Suppressor macrophage (primary cell): ENCODE measurements around the gene ZNF511.

ENCODE experiments used
- DNase-seq, 4 experiments: peaks; one replicate each; pipeline ENCODE4 v3.0.0-alpha.2; 2020 to 2022

The ZNF511 gene

DNA sequence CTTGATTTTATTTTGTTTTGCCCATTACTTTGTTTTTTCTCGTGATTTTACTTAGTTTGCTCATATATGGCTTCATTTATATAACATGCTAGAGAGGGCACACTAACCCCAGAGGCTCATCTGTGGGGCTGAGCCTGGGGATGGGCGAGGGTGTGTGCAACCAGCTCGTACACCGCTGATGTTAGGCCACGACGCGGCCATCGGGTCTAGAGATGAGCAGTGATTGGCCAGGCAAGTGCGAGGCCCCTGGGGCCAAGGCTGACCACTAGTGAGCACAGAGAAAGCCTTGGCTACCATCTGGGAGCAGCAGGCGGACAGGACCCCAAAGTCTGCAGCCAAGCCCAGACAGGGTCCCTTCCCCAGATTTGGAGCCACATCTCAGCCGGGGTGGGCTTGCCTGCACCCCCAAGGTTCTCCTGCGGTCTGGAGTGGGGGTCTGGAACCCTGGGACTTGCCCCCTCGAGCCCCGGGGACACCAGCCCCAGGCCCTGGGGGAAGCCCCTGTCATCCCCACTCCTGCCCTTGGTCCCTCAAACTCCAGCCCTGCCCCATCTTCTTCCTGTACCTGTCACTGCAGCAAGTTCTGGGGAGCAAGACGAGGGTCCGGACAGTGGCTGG is 45.4 kb downstream of the ZNF511 start:
- no peak for DNase-seq

DNA sequence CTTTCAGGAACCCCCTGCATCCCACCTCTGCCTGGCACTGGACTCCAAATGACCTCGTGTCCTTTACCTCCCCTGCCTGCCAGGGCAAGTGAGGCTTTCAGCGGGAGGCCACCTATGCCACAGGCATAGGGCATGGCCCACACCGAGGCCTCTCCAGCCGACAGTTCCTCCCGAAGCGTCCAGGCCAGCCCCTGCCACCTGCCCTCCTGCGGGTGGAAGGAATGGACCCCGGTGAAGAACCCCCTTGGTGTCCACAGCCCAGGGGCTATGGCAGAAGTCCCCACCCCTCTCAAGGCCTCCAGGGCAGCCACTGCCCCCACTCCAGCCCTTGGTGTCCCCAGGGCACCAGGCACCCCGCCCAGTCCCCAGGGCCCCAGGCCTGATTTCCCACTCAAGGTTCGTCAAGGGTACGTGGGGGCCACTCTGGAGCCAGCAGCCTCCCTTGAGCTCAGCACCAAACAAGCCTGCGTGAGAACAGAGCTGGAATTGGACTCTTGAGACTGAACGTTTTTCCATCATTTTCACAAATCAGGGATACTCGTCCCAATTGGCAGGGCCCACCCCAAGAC is 46.0 kb downstream of the ZNF511 start:
- DNase-seq, result no peak

DNA sequence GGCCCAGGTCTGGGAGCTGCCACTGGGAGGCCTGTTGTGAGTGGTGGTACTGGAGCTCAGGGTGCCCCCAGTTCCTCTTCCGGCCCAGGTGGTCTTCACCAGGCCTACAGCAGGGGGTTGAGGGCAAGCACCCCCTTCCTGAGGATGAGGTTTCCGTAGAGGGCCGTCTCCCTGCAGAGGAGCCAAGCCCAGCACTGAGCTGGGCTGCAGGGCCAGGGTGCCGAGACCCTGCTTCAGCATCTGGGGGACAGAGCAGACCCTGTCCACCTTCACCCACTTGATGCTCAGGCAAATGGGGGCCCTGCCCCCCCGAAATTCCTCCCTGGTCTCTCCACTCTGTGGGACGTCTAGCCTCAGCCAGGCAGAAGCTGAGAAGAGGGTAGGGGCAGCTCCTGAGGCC is 46.6 kb downstream of the ZNF511 start:
- no peak for DNase-seq

DNA sequence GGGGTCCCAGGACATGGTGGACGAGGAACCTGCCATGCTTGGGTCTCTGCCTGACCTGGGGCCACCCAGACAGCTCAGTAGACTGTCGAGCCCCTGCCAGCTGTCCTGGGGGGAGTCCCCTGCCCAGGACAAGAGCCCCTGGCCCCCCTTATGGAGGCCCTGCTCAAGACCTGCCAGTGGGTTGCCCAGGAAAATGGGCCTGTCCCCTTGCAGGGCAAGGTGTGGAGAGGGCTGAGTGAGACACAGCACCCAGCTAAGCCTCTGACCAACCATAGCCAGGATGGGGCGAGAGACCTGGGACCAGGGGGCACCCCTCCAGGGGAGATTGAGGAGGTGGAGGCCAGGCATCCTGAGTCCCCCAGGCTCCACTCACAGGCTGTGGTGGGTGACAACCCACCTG is 47.3 kb downstream of the ZNF511 start:
- DNase-seq, result no peak

DNA sequence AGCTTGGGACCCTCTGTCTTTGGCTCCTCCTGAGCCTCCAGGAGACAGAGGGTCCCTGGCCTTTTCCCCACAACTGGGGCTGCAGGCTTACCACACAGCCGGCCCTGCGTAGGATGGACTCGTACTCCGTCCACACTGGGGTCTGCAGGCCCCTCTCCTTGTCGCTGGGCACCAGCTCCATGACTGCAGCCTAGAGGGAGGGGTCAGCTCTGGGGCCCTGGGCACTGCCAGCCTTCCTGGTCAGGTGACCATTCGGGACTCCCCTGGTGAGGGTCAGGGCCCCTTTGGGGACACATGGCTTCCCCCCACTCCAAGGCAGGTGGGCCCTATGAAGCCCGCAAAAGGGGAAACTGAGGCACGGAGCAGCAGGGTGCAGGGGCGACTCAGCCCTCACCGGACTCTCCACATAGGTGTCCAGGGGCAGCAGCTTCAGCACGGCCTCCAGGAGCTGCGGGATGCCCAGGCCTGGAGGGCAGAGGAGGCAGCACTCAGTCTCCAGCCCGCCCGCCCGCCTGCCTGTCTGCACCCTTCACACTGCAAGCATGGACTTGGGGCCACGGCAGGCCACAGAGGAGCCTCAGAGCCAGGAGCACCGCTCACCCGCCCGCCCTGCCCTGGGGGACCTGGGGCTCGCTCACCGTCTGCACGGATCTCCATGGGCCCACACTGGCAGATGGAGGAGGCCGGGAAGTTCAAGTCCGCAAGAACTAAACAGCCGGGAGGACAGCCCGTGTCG is 48.0 kb downstream of the ZNF511 start:
- no peak for DNase-seq

DNA sequence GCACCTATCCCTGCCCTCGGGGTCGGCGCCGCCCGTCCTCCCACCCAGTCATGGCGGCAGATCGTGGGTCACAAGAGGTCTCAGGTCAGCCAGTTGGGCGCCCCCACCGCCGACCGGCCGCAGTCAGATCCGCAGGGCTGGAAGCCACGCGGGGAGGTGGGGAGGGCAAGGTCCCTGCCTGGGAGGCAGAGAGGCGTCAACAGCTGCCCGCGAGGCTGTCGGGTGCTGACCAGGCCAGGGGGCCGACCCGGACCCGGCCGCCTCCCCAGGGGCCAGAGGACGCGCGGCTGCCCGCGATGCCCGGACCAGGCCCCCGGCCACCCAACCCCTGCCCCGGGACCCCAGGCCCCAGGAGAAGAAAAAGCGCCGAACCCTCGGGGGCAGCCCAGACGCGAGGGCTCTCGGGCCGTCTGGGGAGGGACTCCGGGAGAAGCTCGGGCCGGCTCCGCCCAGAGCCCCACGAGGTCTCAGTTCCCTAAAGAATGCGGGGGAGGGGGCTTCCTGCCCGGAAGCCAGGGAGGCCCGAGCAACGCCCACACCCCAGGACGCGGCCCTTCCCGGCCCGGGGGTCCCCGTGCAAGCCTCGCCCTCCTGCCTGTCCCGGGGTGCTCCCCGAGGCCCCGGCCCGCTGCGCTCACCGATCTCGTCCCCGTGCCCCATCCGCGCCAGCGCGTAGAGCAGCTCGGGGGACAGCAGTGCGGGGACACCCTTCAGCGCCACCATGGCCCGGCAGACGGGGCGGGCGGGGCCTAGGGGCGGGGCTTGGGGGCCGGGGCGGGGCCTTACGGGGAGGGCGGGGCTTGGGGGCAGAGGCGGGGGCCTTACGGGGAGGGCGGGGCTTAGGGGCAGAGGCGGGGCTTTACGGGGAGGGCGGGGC is 48.8 kb downstream of the ZNF511 start, which contains the start of gene FUOM:
Gene FUOM (minus strand): TSS at position 735 of the 877 bp plus-strand sequence. CDS start 12 bp downstream, at position 723.
- peak; percentile 90 to 96 (median 96) for DNase-seq

DNA sequence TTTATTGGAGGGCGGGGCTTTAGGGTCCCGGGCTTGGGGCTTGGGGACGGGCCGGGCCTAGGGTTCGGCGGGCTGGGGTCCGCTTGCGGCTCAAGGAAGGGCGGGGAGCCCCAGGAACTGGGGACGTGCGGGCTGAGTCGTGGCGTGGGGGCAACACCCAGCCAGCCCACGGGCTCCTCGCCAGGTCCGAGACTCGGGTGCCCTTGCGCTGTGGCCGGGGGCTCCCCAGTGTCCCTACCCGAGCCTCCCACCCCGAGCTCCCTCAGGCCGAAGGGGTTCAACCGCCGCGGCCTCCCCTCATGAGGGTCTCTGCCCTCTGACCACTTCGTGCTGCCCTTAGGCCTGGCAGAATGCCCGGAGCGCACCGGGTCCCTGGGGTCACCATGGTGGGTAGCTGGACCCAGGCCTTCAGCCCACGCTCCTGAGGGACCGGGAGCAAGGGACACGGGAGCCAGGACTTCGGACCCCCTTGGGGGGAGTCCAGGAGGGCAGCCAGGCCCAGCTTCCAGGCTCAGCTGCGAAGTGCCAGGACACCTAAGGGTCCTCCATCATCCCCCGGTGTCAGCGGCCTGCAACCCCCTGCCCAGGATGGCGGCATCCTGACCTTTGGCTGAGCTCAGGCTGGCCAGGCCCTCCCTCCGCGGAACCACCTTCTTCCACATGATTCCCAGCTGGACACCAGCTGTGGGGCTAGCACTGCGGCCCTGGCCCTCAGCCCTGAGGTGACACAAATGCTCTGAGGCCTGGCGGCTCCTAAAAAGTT is 49.6 kb downstream of the ZNF511 start:
- no peak for DNase-seq

DNA sequence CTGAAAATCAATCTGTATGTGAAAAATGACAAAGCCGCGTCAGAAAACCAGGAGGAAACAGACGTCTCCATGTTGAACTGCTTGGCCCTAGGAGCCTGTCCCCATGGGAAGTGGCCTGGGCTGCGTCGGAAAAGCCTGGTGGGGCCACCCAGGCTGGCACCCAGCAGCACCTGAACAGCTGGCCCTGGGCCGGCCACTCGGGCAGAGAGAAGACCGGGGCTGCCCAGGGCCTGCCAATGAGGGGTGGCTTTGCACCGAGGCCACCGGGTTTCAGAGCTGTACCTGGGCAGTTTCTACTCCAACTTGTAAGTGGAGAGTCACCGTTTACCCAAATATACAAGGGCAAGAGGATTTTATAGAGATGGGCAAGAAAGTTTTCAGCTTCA is 50.2 kb downstream of the ZNF511 start:
- DNase-seq, result no peak

DNA sequence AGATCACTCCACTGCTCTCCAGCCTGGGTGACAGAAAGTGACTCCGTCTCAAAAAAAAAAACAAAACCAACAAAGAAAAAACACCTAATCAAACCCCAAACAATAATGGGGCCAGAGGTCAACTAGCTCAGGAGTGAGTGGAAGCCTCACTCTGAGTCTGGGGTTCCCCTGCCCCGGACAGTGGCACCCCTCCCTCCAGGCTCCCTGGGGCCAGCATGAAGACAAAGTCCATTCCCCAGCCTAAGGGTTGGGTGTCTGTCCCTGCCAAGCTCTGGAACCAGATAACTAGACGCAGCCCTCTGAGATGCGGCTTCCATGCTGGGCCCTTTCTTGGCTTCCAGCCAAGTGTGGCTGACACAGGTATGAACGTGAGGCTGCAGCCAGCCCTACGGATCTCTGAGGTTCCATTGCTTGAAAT is 50.8 kb downstream of the ZNF511 start:
- no peak for DNase-seq

DNA sequence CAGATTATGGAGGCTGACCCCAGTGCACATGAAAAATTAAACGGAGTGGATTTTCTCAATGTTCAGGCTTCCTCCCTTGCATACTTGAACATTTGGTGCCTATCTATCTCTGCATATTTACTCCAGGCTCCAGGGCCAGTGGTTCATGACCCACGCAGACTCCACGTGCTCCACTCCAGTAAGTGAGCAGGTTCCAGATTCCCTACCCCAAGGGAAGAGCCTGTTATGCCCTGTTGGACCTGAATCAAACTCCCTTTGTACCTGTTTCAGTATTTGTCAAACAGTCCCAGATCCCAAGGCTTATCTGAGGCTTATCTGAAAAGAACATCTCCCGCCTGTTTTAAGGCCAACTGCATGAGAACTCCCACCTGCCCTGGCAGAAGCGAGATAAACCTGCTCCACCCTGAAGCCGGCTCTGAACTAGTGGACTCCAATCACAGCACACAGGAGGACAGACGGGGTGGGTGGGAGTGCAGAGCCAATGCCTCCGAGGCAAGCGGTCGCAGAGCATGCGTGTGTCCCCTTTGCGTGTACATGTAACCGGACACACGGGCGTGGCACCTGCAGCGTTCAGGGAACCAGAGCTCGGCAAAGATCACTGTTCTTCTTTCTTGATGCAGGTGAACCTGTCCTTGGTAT is 51.4 kb downstream of the ZNF511 start:
- DNase-seq, result no peak

DNA sequence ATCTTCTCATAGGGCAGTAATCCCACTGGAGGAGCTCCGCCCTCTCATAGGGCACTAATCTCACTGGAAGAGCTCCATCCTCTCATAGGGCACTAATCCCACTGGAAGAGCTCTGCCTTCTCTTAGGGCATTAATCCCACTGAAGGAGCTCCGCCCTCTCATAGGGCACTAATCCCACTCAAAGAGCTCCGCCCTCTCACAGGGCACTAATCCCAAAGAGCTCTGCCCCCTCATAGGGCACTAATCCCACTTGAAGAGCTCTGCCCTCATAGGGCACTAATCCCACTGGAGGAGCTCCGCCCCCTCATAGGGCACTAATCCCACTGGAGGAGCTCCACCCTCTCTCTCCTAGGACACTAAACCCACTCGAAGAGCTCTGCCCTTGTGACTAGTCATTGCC is 52.5 kb downstream of the ZNF511 start:
- DNase-seq, result no peak

DNA sequence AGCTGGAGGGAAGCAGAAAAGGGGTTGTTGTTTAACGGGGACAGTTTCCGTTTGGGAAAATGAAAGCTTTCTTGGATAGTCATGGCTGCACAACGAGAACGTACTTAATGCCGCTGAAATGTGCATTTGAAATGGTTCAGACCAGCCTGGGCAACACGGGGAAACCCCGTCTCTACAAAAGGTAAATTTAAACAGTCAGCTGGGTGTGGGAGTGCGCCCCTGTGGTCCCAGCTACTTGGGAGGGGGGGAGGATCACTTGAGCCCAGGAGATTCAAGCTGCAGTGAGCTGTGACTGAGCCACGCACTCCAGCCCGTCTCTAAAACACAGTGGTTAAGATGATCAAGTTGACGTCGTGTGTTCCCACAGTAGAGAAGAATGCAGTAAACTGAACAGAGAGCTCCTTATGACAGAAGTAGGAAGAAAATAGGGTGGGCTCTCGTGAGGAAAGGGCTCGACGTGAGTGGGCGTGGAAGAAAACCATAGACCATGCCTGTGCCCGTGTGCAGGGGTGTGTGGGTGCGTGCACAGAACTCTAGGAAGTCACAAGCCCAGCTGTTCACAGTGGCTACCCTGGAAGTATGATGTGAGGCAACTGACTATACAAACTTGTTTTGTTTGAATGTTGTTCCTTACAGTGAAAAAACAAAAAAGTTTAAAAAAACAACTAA is 53.2 kb downstream of the ZNF511 start:
- no peak for DNase-seq
